ENCODE results near the gene FRRS1.

DNA sequence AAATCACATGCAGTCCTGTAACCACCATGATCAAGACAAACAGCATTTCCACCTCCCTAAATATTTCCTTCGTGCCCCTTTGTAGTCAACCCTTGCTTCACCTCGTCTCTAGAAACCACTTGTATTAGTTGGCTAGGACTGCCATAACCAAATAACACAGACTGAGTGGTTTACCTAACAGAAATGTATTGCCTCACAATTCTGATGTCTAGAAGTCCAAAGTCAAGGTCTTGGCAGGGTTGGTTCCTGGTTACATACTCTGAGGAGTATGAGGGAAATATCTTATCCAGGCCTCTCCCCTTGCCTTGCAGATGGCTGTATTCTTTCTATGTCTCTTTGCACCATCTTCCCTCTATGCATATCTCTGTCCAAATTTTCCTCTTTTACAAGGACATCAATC lies 23.3 kb upstream of the FRRS1 start:
- TF ChIP-seq POLR2AphosphoS5 (IDR thresholded peaks at IDR 0.05; ENCODE audit: low read depth, low read length), result no peak
- TF ChIP-seq FOXP2 (optimal IDR thresholded peaks at IDR 0.05; ENCODE audit: borderline replicate concordance, extremely low read depth, extremely low read length, insufficient read depth), result no peak
- TF ChIP-seq, protein P1, sequence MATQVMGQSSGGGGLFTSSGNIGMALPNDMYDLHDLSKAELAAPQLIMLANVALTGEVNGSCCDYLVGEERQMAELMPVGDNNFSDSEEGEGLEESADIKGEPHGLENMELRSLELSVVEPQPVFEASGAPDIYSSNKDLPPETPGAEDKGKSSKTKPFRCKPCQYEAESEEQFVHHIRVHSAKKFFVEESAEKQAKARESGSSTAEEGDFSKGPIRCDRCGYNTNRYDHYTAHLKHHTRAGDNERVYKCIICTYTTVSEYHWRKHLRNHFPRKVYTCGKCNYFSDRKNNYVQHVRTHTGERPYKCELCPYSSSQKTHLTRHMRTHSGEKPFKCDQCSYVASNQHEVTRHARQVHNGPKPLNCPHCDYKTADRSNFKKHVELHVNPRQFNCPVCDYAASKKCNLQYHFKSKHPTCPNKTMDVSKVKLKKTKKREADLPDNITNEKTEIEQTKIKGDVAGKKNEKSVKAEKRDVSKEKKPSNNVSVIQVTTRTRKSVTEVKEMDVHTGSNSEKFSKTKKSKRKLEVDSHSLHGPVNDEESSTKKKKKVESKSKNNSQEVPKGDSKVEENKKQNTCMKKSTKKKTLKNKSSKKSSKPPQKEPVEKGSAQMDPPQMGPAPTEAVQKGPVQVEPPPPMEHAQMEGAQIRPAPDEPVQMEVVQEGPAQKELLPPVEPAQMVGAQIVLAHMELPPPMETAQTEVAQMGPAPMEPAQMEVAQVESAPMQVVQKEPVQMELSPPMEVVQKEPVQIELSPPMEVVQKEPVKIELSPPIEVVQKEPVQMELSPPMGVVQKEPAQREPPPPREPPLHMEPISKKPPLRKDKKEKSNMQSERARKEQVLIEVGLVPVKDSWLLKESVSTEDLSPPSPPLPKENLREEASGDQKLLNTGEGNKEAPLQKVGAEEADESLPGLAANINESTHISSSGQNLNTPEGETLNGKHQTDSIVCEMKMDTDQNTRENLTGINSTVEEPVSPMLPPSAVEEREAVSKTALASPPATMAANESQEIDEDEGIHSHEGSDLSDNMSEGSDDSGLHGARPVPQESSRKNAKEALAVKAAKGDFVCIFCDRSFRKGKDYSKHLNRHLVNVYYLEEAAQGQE (IDR thresholded peaks at IDR 0.05; ENCODE audit: insufficient read depth in 1 of 2, low read depth in 2 of 2, low read length in 2 of 2), result no peak

All from PFSK-1 (cell line).